Endometrial microvascular endothelial cells (primary cell): ENCODE data around the gene SIX3. TPM values are rescaled to one million over a fixed set of nuclear protein-coding genes. Genes with fewer than 3 reads are reported as not detected.

ENCODE experiments used
- in situ Hi-C: cut with HindIII; loops from 2 replicates; pipeline ENCODE4 v1.10.0; 2017; ENCODE audit warnings: low sequenced_read_pairs, low pct_unique_long_range_greater_than_20kb; ENCODE audit errors: inconsistent ontology term
- total RNA-seq: library from RNA; depleted of rRNA; stranded (reverse); fragments of >200 nt; gene quantifications from one replicate; pipeline ENCODE4 v1.2.3, GENCODE V29; 2015; ENCODE audit errors: inconsistent ontology term

The SIX3 gene
- total RNA-seq, 1 donor from 2014 or later = not detected

GRCh38 chr2:44940049-44940494 is 1.4 kb upstream of the SIX3 start:
- in situ Hi-C loops = no loop called here

GRCh38 chr2:44940732-44941464 is 604 bp upstream of the SIX3 start:
- in situ Hi-C loops = no loop called here

- in situ Hi-C loops = no loop called here
Observed at GRCh38 chr2:44942304-44943030, 965 bp downstream of the SIX3 start.

- in situ Hi-C loops = no loop called here
Observed at GRCh38 chr2:44943031-44943692, 1.7 kb downstream of the SIX3 start.

GRCh38 chr2:44943693-44944101 is 2.2 kb downstream of the SIX3 start:
- in situ Hi-C loops = no loop called here

GRCh38 chr2:44944102-44944951 is 2.8 kb downstream of the SIX3 start:
- in situ Hi-C loops = no loop called here

GRCh38 chr2:44944952-44945612 is 3.6 kb downstream of the SIX3 start:
- in situ Hi-C loops = no loop called here

- in situ Hi-C loops = no loop called here
Observed at GRCh38 chr2:44945676-44946371, 4.3 kb downstream of the SIX3 start.

GRCh38 chr2:44946372-44947027 is 5.0 kb downstream of the SIX3 start:
- in situ Hi-C loops = no loop called here

- in situ Hi-C loops = no loop called here
Observed at GRCh38 chr2:44947028-44947375, 5.5 kb downstream of the SIX3 start.

- in situ Hi-C loops = no loop called here
Observed at GRCh38 chr2:44948565-44949328, 7.2 kb downstream of the SIX3 start.

- in situ Hi-C loops = no loop called here
Observed at GRCh38 chr2:44949329-44950151, 8.0 kb downstream of the SIX3 start.

- in situ Hi-C loops = no loop called here
Observed at GRCh38 chr2:44950646-44951045, 9.1 kb downstream of the SIX3 start.

- in situ Hi-C loops = no loop called here
Observed at GRCh38 chr2:44951124-44951523, 9.6 kb downstream of the SIX3 start.

- in situ Hi-C loops = no loop called here
Observed at GRCh38 chr2:44951714-44952113, 10.2 kb downstream of the SIX3 start.

GRCh38 chr2:44952143-44952805 is 10.8 kb downstream of the SIX3 start:
- in situ Hi-C loops = no loop called here
